PC-3 (cell line): ENCODE measurements around the gene DACT2. TPM values are rescaled to one million over a fixed set of nuclear protein-coding genes. Genes with fewer than 3 reads are reported as not detected.

Experiments
- ATAC-seq: fragments of 200-7000 bp; cut with Tn5 transposase; 2 replicates; pipeline ENCODE4 v1.9.1; 2020; ENCODE audit warnings: mild to moderate bottlenecking, moderate library complexity
- BruUV-seq: library from RNA; stranded (reverse); fragments of 400-500 nt; replicated peaks from 2 replicates; lab custom pipeline; 2021; lab: Mats Ljungman, UMichigan
- CTCF ChIA-PET: fragments of 300-600 bp; sonication (Branson Sonifier 250); formaldehyde crosslinking; loops from one replicate; lab custom pipeline; 2022; ENCODE audit warnings: antibody characterized with exemption; lab: Charles Lee
- POLR2A ChIA-PET: fragments of 300-600 bp; sonication (Branson Sonifier 250); formaldehyde crosslinking; loops from one replicate; lab custom pipeline; 2022; ENCODE audit warnings: antibody characterized with exemption; ENCODE audit not compliant: unreplicated experiment; lab: Charles Lee
- DNase-seq: peaks from one replicate; pipeline ENCODE4 v3.0.0-alpha.2; 2015
- H2AFZ ChIP-seq: fragments of 300-600 bp; sonication (generic); 2 replicates; pipeline ENCODE4 v1.6.0; 2016; ENCODE audit warnings: antibody characterized with exemption, low read length
- H3F3A ChIP-seq: fragments of 300-600 bp; sonication (generic); one replicate; pipeline ENCODE4 v1.6.0; 2017; ENCODE audit warnings: antibody characterized with exemption, low read length, control low read depth, mild to moderate bottlenecking; ENCODE audit not compliant: unreplicated experiment
- H3K27ac ChIP-seq: fragments of 300-600 bp; sonication (generic); 2 replicates; pipeline ENCODE4 v1.5.1; 2016; ENCODE audit warnings: mild to moderate bottlenecking, low read length
- H3K27me3 ChIP-seq: fragments of 300-600 bp; sonication (generic); 2 replicates; pipeline ENCODE4 v1.6.1; 2016; ENCODE audit warnings: low read length, mixed read lengths
- H3K36me3 ChIP-seq: fragments of 300-600 bp; sonication (generic); 2 replicates; pipeline ENCODE4 v1.6.1; 2016; ENCODE audit warnings: low read depth, mixed run types, low read length, mixed read lengths
- H3K4me1 ChIP-seq: fragments of 300-600 bp; sonication (generic); 2 replicates; pipeline ENCODE4 v1.5.1; 2016; ENCODE audit warnings: low read length; ENCODE audit not compliant: insufficient read depth
- H3K4me2 ChIP-seq: fragments of 300-600 bp; sonication (generic); 2 replicates; pipeline ENCODE4 v1.6.0; 2016; ENCODE audit warnings: low read length
- H3K4me3 ChIP-seq: fragments of 300-600 bp; sonication (generic); 2 replicates; pipeline ENCODE4 v1.5.1; 2016; ENCODE audit warnings: mild to moderate bottlenecking, low read length, mixed read lengths
- H3K79me2 ChIP-seq: fragments of 300-600 bp; sonication (generic); 2 replicates; pipeline ENCODE4 v1.6.1; 2017; ENCODE audit warnings: low read length, mixed read lengths
- H3K9ac ChIP-seq: fragments of 300-600 bp; sonication (generic); 2 replicates; pipeline ENCODE4 v1.6.0; 2016; ENCODE audit warnings: mild to moderate bottlenecking, low read length
- H3K9me2 ChIP-seq: fragments of 300-600 bp; sonication (generic); replicated peaks from 2 replicates; pipeline ENCODE4 v1.6.1; 2016; ENCODE audit warnings: mixed run types, low read length, mixed read lengths
- H3K9me3 ChIP-seq: fragments of 300-600 bp; sonication (generic); 2 replicates; pipeline ENCODE4 v1.6.1; 2016; ENCODE audit warnings: low read length, mixed read lengths
- H4K20me1 ChIP-seq: fragments of 300-600 bp; sonication (generic); 2 replicates; pipeline ENCODE4 v1.6.1; 2016; ENCODE audit warnings: low read length, mixed read lengths
- CTCF ChIP-seq: fragments of 300-600 bp; sonication (generic); conservative IDR thresholded peaks from 2 replicates; pipeline ENCODE4 v1.5.1; 2017; ENCODE audit warnings: antibody characterized with exemption, low read depth, mild to moderate bottlenecking, low read length
- EZH2 ChIP-seq: fragments of 300-600 bp; sonication (generic); IDR thresholded peaks from one replicate; pipeline ENCODE4 v1.6.1; 2017; ENCODE audit warnings: antibody characterized with exemption, mild to moderate bottlenecking, low read length; ENCODE audit not compliant: unreplicated experiment
- EZH2phosphoT487 ChIP-seq: fragments of 300-600 bp; sonication (generic); IDR thresholded peaks from 2 replicates; pipeline ENCODE4 v1.6.1; 2018; ENCODE audit warnings: mild to moderate bottlenecking, antibody characterized with exemption, low read length, borderline replicate concordance
- intact Hi-C: fragments of 100-400 bp; cut with micrococcal nuclease; formaldehyde crosslinking; loops from 2 replicates; pipeline ENCODE4 v1.9.0; 2023
- total RNA-seq: library from RNA; depleted of rRNA; stranded (reverse); fragments of >200 nt; gene quantifications from 2 replicates; pipeline ENCODE4 v1.2.3, GENCODE V29; 2014

Gene DACT2
- total RNA-seq, 1 experiment from 2014 or later = not detected

GRCh38 chr6:168264593-168265335 lies 54.8 kb downstream of the DACT2 start:
- H3K27ac ChIP-seq = no peak overlapping the region
- H2AFZ ChIP-seq = no peak overlapping the region
- ChIA-PET CTCF (no interaction called here), POLR2A (no interaction called here)
- no TSS peak for BruUV-seq
- H3K27me3 ChIP-seq = peaks cover 57% of the 10 kb centered on the region
- H3K79me2 ChIP-seq = no peaks in the 10 kb centered on the region
- no peak overlapping the region for H3K4me3 ChIP-seq
- no peaks in the 10 kb centered on the region for H3K4me1 ChIP-seq
- H3K9me3 ChIP-seq = no peaks in the 10 kb centered on the region
- no peaks in the 10 kb centered on the region for H3F3A ChIP-seq
- no peaks in the 10 kb centered on the region for H4K20me1 ChIP-seq
- H3K4me2 ChIP-seq = no peak overlapping the region
- intact Hi-C loops = no loop called here
- H3K36me3 ChIP-seq = no peaks in the 10 kb centered on the region
- H3K9ac ChIP-seq = no peak overlapping the region
- ATAC-seq (no peak), DNase-seq (no peak)
- H3K9me2 ChIP-seq = no peaks in the 10 kb centered on the region
- TF ChIP-seq EZH2 (no peak), CTCF (no peak), EZH2phosphoT487 (no peak)

GRCh38 chr6:168263351-168263905 lies 56.1 kb downstream of the DACT2 start:
- H3K79me2 ChIP-seq = no peaks in the 10 kb centered on the region
- H3K9me2 ChIP-seq = no peaks in the 10 kb centered on the region
- no peaks in the 10 kb centered on the region for H3F3A ChIP-seq
- no peaks in the 10 kb centered on the region for H4K20me1 ChIP-seq
- H3K27me3 ChIP-seq = peaks cover 68% of the 10 kb centered on the region
- ATAC-seq (no peak), DNase-seq (no peak)
- intact Hi-C loops = no loop called here
- BruUV-seq = no TSS peak
- H3K4me1 ChIP-seq = no peaks in the 10 kb centered on the region
- H3K9me3 ChIP-seq = no peaks in the 10 kb centered on the region
- H3K4me3 ChIP-seq = no peak overlapping the region
- no peak overlapping the region for H2AFZ ChIP-seq
- no peaks in the 10 kb centered on the region for H3K36me3 ChIP-seq
- CTCF ChIA-PET = no interaction called here
- H3K9ac ChIP-seq = no peak overlapping the region
- H3K4me2 ChIP-seq = no peak overlapping the region
- no peak for TF ChIP-seq EZH2phosphoT487
- no peak for TF ChIP-seq EZH2
- POLR2A ChIA-PET = no interaction called here
- no peak overlapping the region for H3K27ac ChIP-seq

- intact Hi-C loops = no loop called here
- ATAC-seq (no peak), DNase-seq (no peak)
- TF ChIP-seq EZH2phosphoT487 (no peak), CTCF (no peak), EZH2 (no peak)
- no peaks in the 10 kb centered on the region for H4K20me1 ChIP-seq
- H3K27ac ChIP-seq = no peak overlapping the region
- H3K36me3 ChIP-seq = no peaks in the 10 kb centered on the region
- ChIA-PET POLR2A (no interaction called here), CTCF (no interaction called here)
- H3K9me2 ChIP-seq = no peaks in the 10 kb centered on the region
- H3K27me3 ChIP-seq = peaks cover 55% of the 10 kb centered on the region
- no peak overlapping the region for H2AFZ ChIP-seq
- no peaks in the 10 kb centered on the region for H3K4me1 ChIP-seq
- no peak overlapping the region for H3K4me2 ChIP-seq
- BruUV-seq = no TSS peak
- H3K79me2 ChIP-seq = no peaks in the 10 kb centered on the region
- H3K9ac ChIP-seq = no peak overlapping the region
- H3K4me3 ChIP-seq = no peak overlapping the region
- no peaks in the 10 kb centered on the region for H3F3A ChIP-seq
- H3K9me3 ChIP-seq = no peaks in the 10 kb centered on the region
Measured at GRCh38 chr6:168261234-168261633, 58.3 kb downstream of the DACT2 start.
